Keratinocyte (primary cell): ENCODE results near the gene OR2AG2. TPM values are rescaled to one million over a fixed set of nuclear protein-coding genes. Genes with fewer than 3 reads are reported as not detected.

Source experiments
- DNase-seq: peaks from one replicate; pipeline ENCODE4 v3.0.0-alpha.2; 2011; ENCODE audit warnings: low read depth, missing footprints, low spot score
- FAIRE-seq: peaks from 2 replicates; lab custom pipeline; 2011; peaks lifted over from hg19 to GRCh38; lab: Jason Lieb, UNC
- H2AFZ ChIP-seq: 2 replicates; pipeline ENCODE4 v1.6.0; 2012; ENCODE audit warnings: low read length, control low read depth, inconsistent platforms; ENCODE audit not compliant: control insufficient read depth
- H3K27ac ChIP-seq: 2 replicates; pipeline ENCODE4 v1.5.1; 2011; ENCODE audit warnings: low read length; ENCODE audit not compliant: control insufficient read depth, insufficient read depth
- H3K27me3 ChIP-seq: 3 replicates; pipeline ENCODE4 v1.6.0; 2011; ENCODE audit warnings: low read length; ENCODE audit not compliant: control insufficient read depth, insufficient read depth; ENCODE audit errors: extremely low read depth
- H3K36me3 ChIP-seq, 2 experiments: 2 replicates in 1 of 2; 3 replicates in 1 of 2; pipeline ENCODE4 v1.5.1; 2011; ENCODE audit warnings: low read length in 2 of 2, mild to moderate bottlenecking in 1 of 2; ENCODE audit not compliant: control insufficient read depth in 2 of 2, insufficient read depth in 2 of 2; ENCODE audit errors: extremely low read depth in 1 of 2
- H3K4me1 ChIP-seq: 3 replicates; pipeline ENCODE4 v1.5.1; 2011; ENCODE audit warnings: low read length; ENCODE audit not compliant: control insufficient read depth, insufficient read depth; ENCODE audit errors: extremely low read depth
- H3K4me2 ChIP-seq: 3 replicates; pipeline ENCODE4 v1.6.0; 2011; ENCODE audit warnings: low read depth, low read length; ENCODE audit not compliant: control insufficient read depth, insufficient read depth; ENCODE audit errors: extremely low read depth
- H3K4me3 ChIP-seq, 3 experiments: fragments of 200-600 bp in 1 of 3; sonication (generic) in 1 of 3; 2 replicates in 2 of 3; 3 replicates in 1 of 3; pipeline ENCODE4 v1.5.1; 2011 to 2016; ENCODE audit warnings: low read length in 3 of 3, mild to moderate bottlenecking in 3 of 3, control low read depth in 2 of 3, inconsistent platforms in 1 of 3, low read depth in 1 of 3, mixed read lengths in 1 of 3, mixed run types in 1 of 3, moderate library complexity in 1 of 3; ENCODE audit not compliant: control insufficient read depth in 2 of 3, insufficient read depth in 2 of 3; ENCODE audit errors: extremely low read depth in 1 of 3
- H3K79me2 ChIP-seq: 2 replicates; pipeline ENCODE4 v1.6.0; 2012; ENCODE audit warnings: low read length; ENCODE audit not compliant: control insufficient read depth, insufficient read depth
- H3K9ac ChIP-seq: 3 replicates; pipeline ENCODE4 v1.6.0; 2011; ENCODE audit warnings: low read length; ENCODE audit not compliant: control insufficient read depth, insufficient read depth; ENCODE audit errors: extremely low read depth
- H3K9me1 ChIP-seq: 3 replicates; pipeline ENCODE4 v1.6.0; 2011; ENCODE audit warnings: low read length; ENCODE audit not compliant: control insufficient read depth, insufficient read depth; ENCODE audit errors: extremely low read depth
- H3K9me3 ChIP-seq: 2 replicates; pipeline ENCODE4 v1.5.1; 2012; ENCODE audit warnings: low read depth, low read length; ENCODE audit not compliant: control insufficient read depth
- H4K20me1 ChIP-seq: 3 replicates; pipeline ENCODE4 v1.6.0; 2011; ENCODE audit warnings: low read length; ENCODE audit not compliant: control insufficient read depth, insufficient read depth; ENCODE audit errors: extremely low read depth
- CTCF ChIP-seq, 3 experiments: IDR thresholded peaks in 1 of 3; conservative IDR thresholded peaks in 1 of 3; optimal IDR thresholded peaks in 1 of 3; 2 replicates in 2 of 3; 3 replicates in 1 of 3; pipeline versions ENCODE3 to v1.5.1; 2011; ENCODE audit warnings: low read length in 3 of 3, mild to moderate bottlenecking in 3 of 3, moderate library complexity in 2 of 3, control low read depth in 1 of 3, inconsistent platforms in 1 of 3; ENCODE audit not compliant: insufficient read depth in 2 of 3; ENCODE audit errors: extremely low read depth in 1 of 3
- EZH2 ChIP-seq: IDR thresholded peaks from one replicate; pipeline ENCODE4 v1.6.1; 2012; ENCODE audit warnings: inconsistent platforms, mild to moderate bottlenecking, low read length, moderate library complexity
- dilution Hi-C: fragments of 300-500 bp; cut with MboI; formaldehyde crosslinking; loops from one replicate; pipeline ENCODE4 v1.7.0; 2020; ENCODE audit warnings: low sequenced_read_pairs; ENCODE audit not compliant: extremely low pct_ligation_motif_present
- polyA plus RNA-seq, 5 experiments: library from polyadenylated mRNA; depleted of rRNA in 3 of 5; stranded (reverse) in 3 of 5; stranded (forward) in 1 of 5; unstranded in 1 of 5; fragments of >200 nt; gene quantifications; 1 replicate in 1 of 5; 2 replicates in 3 of 5; 3 replicates in 1 of 5; pipeline versions ENCODE4 v1.2.1 to v1.2.3, GENCODE V29; 2011 to 2012; ENCODE audit warnings: missing spikeins in 2 of 5, low read depth in 1 of 5, low replicate concordance in 1 of 5

The OR2AG2 gene
- polyA plus RNA-seq, 1 donor (not counting 4 experiments of a cell fraction or from before 2014, with no cell fraction given), result 0.04 TPM

GRCh38 chr11:6745018-6745417 is 26.8 kb downstream of the OR2AG2 start:
- Histone ChIP-seq H3K4me1 (no peaks in the 10 kb centered on the region), H3K9me1 (no peaks in the 10 kb centered on the region), H3K27ac (no peak overlapping the region), H3K9me3 (no peaks in the 10 kb centered on the region), H4K20me1 (no peaks in the 10 kb centered on the region), H3K4me3 (no peak overlapping the region), H3K27me3 (no peaks in the 10 kb centered on the region), H3K4me2 (no peak overlapping the region), H3K36me3 (no peaks in the 10 kb centered on the region), H3K79me2 (no peaks in the 10 kb centered on the region), H3K9ac (no peak overlapping the region), H2AFZ (no peak overlapping the region)
- DNase-seq (no peak), FAIRE-seq (no peak)
- dilution Hi-C loops, result no loop called here
- TF ChIP-seq CTCF (optimal IDR thresholded peaks at IDR 0.05 in 1 of 3, IDR thresholded peaks at IDR 0.05 in 1 of 3, conservative IDR thresholded peaks at IDR 0.05 in 1 of 3; ENCODE audit: extremely low read depth in 1 of 3, insufficient read depth in 2 of 3, low read length in 3 of 3), result no peak
- no peak for TF ChIP-seq EZH2

- Histone ChIP-seq H3K27me3 (no peaks in the 10 kb centered on the region), H2AFZ (no peak overlapping the region), H3K9ac (no peak overlapping the region), H4K20me1 (no peaks in the 10 kb centered on the region), H3K27ac (no peak overlapping the region), H3K36me3 (no peaks in the 10 kb centered on the region), H3K79me2 (no peaks in the 10 kb centered on the region), H3K4me3 (no peak overlapping the region), H3K4me2 (no peak overlapping the region), H3K4me1 (no peaks in the 10 kb centered on the region), H3K9me3 (no peaks in the 10 kb centered on the region), H3K9me1 (no peaks in the 10 kb centered on the region)
- no peak for TF ChIP-seq CTCF (optimal IDR thresholded peaks at IDR 0.05 in 1 of 3, IDR thresholded peaks at IDR 0.05 in 1 of 3, conservative IDR thresholded peaks at IDR 0.05 in 1 of 3; ENCODE audit: extremely low read depth in 1 of 3, insufficient read depth in 2 of 3, low read length in 3 of 3)
- TF ChIP-seq EZH2, result no peak
- dilution Hi-C loops, result no loop called here
- FAIRE-seq (no peak), DNase-seq (no peak)
Observed at GRCh38 chr11:6742260-6742659, 29.5 kb downstream of the OR2AG2 start.
